MM.1S (cell line): ENCODE data around the gene TBL1X.

ENCODE experiments used
- EZH2 ChIP-seq: fragments of 300-600 bp; sonication (generic); optimal IDR thresholded peaks from 2 replicates; pipeline ENCODE3; 2017; ENCODE audit warnings: low read depth, mild to moderate bottlenecking, antibody characterized with exemption, low read length, mixed read lengths
- TF ChIP-seq, protein P1 (sequence below): fragments of 300-600 bp; sonication (generic); IDR thresholded peaks from 2 replicates; pipeline ENCODE4 v1.5.1; 2016; ENCODE audit warnings: antibody characterized with exemption, low read length, mixed read lengths

DNA sequence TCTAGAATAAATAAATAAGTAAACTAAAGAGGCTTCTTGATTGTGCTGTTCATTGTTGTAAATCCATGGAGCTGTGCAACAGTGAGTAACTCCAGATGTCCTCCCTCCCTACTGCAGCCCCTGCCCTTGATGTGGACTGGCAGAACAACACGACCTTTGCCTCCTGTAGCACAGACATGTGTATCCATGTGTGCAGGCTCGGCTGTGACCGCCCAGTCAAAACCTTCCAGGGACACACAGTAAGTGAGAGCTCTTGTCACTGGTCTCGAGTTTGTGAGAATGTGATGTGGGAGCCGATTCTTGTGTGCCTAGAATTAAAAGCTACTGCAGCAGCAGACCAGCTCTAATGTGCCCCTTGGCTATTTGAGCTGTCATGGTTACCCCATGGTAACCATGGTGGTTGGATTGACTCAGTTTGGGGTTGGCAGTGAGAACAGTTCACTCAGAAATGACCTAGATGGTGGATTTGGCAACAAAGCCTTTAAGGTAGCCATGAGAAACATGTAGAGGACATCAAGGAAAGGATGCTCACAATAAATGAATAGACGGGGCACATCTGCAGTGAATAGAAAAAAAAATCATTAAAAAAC lies 240.1 kb downstream of the TBL1X start:
- TF ChIP-seq, protein P1, sequence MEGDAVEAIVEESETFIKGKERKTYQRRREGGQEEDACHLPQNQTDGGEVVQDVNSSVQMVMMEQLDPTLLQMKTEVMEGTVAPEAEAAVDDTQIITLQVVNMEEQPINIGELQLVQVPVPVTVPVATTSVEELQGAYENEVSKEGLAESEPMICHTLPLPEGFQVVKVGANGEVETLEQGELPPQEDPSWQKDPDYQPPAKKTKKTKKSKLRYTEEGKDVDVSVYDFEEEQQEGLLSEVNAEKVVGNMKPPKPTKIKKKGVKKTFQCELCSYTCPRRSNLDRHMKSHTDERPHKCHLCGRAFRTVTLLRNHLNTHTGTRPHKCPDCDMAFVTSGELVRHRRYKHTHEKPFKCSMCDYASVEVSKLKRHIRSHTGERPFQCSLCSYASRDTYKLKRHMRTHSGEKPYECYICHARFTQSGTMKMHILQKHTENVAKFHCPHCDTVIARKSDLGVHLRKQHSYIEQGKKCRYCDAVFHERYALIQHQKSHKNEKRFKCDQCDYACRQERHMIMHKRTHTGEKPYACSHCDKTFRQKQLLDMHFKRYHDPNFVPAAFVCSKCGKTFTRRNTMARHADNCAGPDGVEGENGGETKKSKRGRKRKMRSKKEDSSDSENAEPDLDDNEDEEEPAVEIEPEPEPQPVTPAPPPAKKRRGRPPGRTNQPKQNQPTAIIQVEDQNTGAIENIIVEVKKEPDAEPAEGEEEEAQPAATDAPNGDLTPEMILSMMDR = no peak
- TF ChIP-seq EZH2 = no peak
